HG02981 (cell line): ENCODE measurements around the gene CUL1.

Experiments
- ATAC-seq: cut with Tn5 transposase; IDR thresholded peaks from one replicate; pipeline ENCODE4 v1.9.1; 2021; ENCODE audit warnings: mild to moderate bottlenecking, moderate library complexity; ENCODE audit not compliant: unreplicated experiment

Gene CUL1

GRCh38 chr7:148715027-148715426 is 16.3 kb downstream of the CUL1 start:
- no peak for ATAC-seq

GRCh38 chr7:148717266-148717793 is 18.6 kb downstream of the CUL1 start:
- ATAC-seq: no peak

GRCh38 chr7:148718431-148718830 is 19.7 kb downstream of the CUL1 start:
- ATAC-seq: no peak

- no peak for ATAC-seq
Observed at GRCh38 chr7:148719753-148720152, 21.1 kb downstream of the CUL1 start.

GRCh38 chr7:148720472-148720871 is 21.8 kb downstream of the CUL1 start:
- ATAC-seq: no peak

GRCh38 chr7:148721390-148721789 is 22.7 kb downstream of the CUL1 start:
- ATAC-seq: no peak

GRCh38 chr7:148722340-148723165 is 23.9 kb downstream of the CUL1 start:
- no peak for ATAC-seq

- ATAC-seq: no peak
Observed at GRCh38 chr7:148723166-148723559, 24.5 kb downstream of the CUL1 start.

GRCh38 chr7:148723846-148724245 is 25.1 kb downstream of the CUL1 start:
- ATAC-seq: no peak

- no peak for ATAC-seq
Observed at GRCh38 chr7:148726385-148726784, 27.7 kb downstream of the CUL1 start.

- ATAC-seq: no peak
Observed at GRCh38 chr7:148727501-148728278, 29.0 kb downstream of the CUL1 start.

GRCh38 chr7:148729984-148730733 is 31.5 kb downstream of the CUL1 start:
- ATAC-seq: no peak

GRCh38 chr7:148732862-148733261 is 34.2 kb downstream of the CUL1 start:
- no peak for ATAC-seq

- ATAC-seq: no peak
Observed at GRCh38 chr7:148733496-148733895, 34.8 kb downstream of the CUL1 start.

- ATAC-seq: no peak
Observed at GRCh38 chr7:148735141-148735540, 36.4 kb downstream of the CUL1 start.

- no peak for ATAC-seq
Observed at GRCh38 chr7:148735967-148736366, 37.3 kb downstream of the CUL1 start.

GRCh38 chr7:148738737-148739535 is 40.2 kb downstream of the CUL1 start:
- no peak for ATAC-seq

GRCh38 chr7:148746135-148746534 is 47.4 kb downstream of the CUL1 start:
- ATAC-seq: no peak

- no peak for ATAC-seq
Observed at GRCh38 chr7:148747274-148747673, 48.6 kb downstream of the CUL1 start.
